Esophagus muscularis mucosa (tissue), 4 donors: ENCODE data around the gene DYNC2LI1.

Experiments used
- CTCF ChIP-seq, 3 experiments: fragments of 200-600 bp in 2 of 3; fragments of 450-650 bp in 1 of 3; sonication (generic) in 2 of 3; IDR thresholded peaks; one replicate each; pipeline ENCODE4 v1.5.1; 2017 to 2019; ENCODE audit warnings: antibody characterized with exemption in 3 of 3, mild to moderate bottlenecking in 2 of 3, moderate library complexity in 1 of 3
- EP300 ChIP-seq: sonication (generic); formaldehyde crosslinking; IDR thresholded peaks from one replicate; pipeline ENCODE4 v1.6.1; 2017; ENCODE audit warnings: antibody characterized with exemption
- POLR2A ChIP-seq: fragments of 450-650 bp; IDR thresholded peaks from one replicate; pipeline ENCODE4 v1.6.1; 2017; ENCODE audit warnings: antibody characterized with exemption, moderate library complexity, mild to moderate bottlenecking, low read depth
- POLR2AphosphoS5 ChIP-seq, 2 donors: sonication (generic); formaldehyde crosslinking; IDR thresholded peaks; one replicate each; pipeline ENCODE4 v1.6.1; 2017; ENCODE audit warnings: antibody characterized with exemption in 2 of 2

- no peak for TF ChIP-seq CTCF (IDR thresholded peaks at IDR 0.05)
- TF ChIP-seq POLR2AphosphoS5 (IDR thresholded peaks at IDR 0.05) = no peak
- no peak for TF ChIP-seq POLR2A
- TF ChIP-seq EP300 = no peak
Measured at GRCh38 chr2:43802135-43802534, 28.3 kb downstream of the DYNC2LI1 start.
